HT1080 (cell line): ENCODE results near the gene REN. TPM values are rescaled to one million over a fixed set of nuclear protein-coding genes. Genes with fewer than 3 reads are reported as not detected.

Experiments
- DNase-seq: peaks from one replicate; pipeline ENCODE4 v3.0.0-alpha.2; 2015; ENCODE audit warnings: low read depth
- total RNA-seq: library from RNA; depleted of rRNA; stranded (reverse); fragments of >200 nt; shearing (Covaris generic); gene quantifications from 2 replicates; pipeline ENCODE4 v1.2.3, GENCODE V29; 2014; rRNA removed

Gene REN
- total RNA-seq, 1 experiment from 2014 or later: not detected

DNA sequence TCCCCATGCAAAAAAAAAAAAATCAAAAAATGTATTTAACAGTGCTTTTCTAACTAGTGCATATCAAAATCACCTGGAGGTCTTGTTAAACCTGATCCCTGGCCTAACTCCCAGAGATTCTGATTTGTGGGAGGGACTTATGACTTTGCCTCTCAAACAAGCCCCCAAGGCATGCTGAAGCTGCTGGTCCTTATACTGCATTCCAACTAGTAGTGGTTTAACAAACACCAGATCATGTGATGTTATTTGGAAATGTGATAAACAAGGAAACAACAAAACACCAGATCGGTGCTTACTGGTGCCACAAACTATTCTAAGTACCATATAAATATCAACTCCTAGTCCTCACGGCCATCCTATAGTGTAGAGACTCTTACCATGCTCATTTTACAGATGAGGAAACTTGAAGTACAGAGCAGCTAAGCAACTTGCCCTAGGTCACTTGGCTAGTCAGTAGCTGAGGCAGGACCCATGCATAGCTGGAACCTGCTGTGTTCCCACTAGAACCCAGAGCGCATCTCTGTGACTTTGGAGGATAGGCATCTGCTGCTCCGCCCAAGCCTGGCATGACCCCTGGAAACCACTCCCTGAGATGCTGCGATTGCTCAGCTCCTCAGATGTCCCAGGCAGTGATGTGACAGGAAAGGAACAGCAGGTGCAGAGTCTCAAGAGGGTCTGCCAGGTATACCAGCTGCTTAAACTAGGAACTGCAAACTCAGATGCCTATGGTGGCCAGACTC is 55.1 kb downstream of the REN start:
- no peak for DNase-seq

DNA sequence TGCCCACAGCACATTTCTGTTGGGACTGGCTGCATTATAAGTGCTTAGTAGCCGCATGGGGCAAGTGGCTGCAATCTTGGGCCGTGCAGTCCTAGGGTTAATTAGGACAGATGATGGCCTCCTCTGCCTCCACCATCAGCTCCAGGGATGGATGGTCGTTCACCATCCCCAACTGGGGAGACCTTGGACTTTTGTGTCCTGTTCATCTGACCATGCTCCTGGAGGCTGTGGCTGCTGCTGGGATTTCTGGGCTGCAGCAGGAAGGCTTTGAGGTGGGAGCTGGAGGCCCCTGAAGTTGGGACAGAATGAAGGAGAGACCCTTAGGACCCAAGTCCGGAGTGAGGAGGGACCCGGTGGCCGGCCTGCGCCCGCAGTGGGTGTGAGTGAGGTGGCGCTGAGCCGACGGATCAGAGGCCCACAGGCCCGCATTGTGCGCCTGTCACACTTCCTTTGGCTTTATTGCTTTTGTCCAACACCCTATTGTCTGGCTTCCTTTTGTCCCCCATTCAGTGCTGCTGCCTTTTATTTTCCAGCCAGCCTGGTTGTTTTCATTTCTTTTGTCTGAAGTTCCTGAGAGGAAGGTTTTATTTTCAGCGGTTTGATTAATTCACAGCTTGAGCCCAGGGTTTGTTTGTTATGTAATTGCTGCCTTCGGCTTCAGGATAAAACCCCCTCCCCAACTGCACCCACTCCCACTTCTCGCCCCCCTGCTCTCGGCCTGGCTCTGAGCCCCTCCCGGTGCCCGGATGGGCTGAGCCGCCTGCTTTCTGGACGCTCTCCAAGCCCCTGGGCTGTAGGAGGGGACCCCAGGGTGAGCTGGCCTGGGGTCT is 57.6 kb downstream of the REN start:
- no peak for DNase-seq

DNA sequence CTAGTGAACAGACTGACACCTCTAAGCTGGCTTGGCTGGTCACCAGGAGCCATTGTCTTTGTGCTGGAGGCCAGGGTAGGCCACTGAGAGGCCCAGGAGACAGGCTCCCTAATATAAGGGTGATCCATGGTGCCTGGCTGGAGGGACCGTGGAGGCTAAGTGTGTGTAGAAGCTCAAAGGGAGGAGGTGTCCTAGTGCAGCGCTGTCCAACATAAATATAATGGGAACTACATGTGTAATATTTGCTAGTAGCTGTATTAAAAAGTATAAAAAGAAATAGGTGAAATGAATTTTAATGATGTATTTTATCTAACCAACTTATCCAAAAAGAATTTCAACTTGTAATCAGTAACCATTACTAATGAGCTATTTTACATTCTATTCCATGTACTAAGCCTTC is 58.2 kb downstream of the REN start:
- no peak for DNase-seq

DNA sequence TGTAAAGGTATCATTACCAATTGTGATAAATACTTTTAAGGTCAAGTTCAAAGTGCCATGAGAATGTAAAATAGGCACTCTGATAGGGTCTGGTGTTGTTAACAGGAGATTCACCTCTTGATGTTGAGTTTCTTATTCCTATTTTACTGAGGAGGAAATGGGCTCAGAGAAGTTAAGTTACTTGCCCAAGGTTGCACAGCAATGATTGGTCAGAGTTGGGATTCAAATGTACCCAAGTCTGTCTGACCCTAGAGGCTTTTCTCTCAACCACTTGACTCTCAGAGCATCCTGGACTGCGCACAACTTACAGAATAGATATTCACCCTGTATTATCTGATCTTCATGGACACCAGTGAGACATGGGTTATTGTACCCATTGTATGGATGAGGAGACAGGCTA is 59.3 kb downstream of the REN start:
- DNase-seq: no peak

DNA sequence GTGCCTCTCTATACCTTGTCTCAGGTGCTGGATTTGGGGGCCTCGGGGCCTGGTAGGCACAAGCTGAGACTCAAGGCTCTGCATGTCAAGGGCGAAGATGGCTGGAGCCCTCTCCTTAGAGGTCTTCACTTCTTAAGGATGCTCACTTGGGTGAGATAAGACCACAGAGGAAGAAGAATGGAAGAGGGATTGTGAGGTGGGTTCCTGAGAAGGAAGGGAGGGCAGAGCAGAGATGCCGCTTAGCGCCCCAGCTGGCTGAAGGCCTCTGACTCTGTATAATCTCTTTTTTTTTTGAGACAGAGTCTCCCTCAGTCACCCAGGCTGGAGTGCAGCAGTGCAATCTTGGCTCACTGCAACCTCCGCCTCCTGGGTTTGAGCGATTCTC is 61.0 kb downstream of the REN start:
- DNase-seq: no peak

Other genes starting within 250 kb of the REN start
- 7.4 and 7.9 TPM in 2 replicates for gene SOX13, start 93.2 kb downstream of the REN start, total RNA-seq
- 8.3 and 9.7 TPM in 2 replicates for gene ETNK2, start 14.3 kb downstream of the REN start, total RNA-seq
- gene KISS1, start 30.2 kb upstream of the REN start, total RNA-seq: not detected in 2 replicates
- not detected in 2 replicates for gene GOLT1A, start 47.7 kb upstream of the REN start, total RNA-seq
- 0.19 and 0.33 TPM in 2 replicates for gene PLEKHA6, start 193.6 kb upstream of the REN start, total RNA-seq
- gene PPP1R15B, start 245.5 kb upstream of the REN start, total RNA-seq: 21.3 and 27.4 TPM in 2 replicates